IMR-90 (cell line): ENCODE data around the gene SLC38A8. TPM values are rescaled to one million over a fixed set of nuclear protein-coding genes. Genes with fewer than 3 reads are reported as not detected.

Source experiments
- ATAC-seq: fragments of 200-7000 bp; cut with Tn5 transposase; 2 replicates; pipeline ENCODE4 v1.9.1; 2020; ENCODE audit warnings: low read depth, mild to moderate bottlenecking, moderate library complexity
- BruUV-seq: library from RNA; stranded (reverse); fragments of 400-500 nt; replicated peaks from 2 replicates; lab custom pipeline; 2021; lab: Mats Ljungman, UMichigan
- CTCF ChIA-PET: fragments of 300-600 bp; formaldehyde crosslinking; extraction: SDS; loops from one replicate; lab custom pipeline; 2021; ENCODE audit warnings: antibody characterized with exemption; lab: Yijun Ruan, JAX
- POLR2A ChIA-PET: fragments of 300-600 bp; sonication (Branson Sonifier 250); formaldehyde crosslinking; loops from one replicate; lab custom pipeline; 2022; ENCODE audit warnings: antibody characterized with exemption; ENCODE audit not compliant: unreplicated experiment; lab: Charles Lee
- DNase-seq: peaks from one replicate; pipeline ENCODE4 v3.0.0; 2013
- H2AFZ ChIP-seq: replicated peaks from 2 replicates; pipeline ENCODE3; 2013; ENCODE audit warnings: low read length, mild to moderate bottlenecking; ENCODE audit not compliant: poor library complexity
- H2AK5ac ChIP-seq: 2 replicates; pipeline ENCODE4 v1.6.1; 2013; ENCODE audit warnings: low read depth, low read length, inconsistent platforms
- H2AK9ac ChIP-seq: replicated peaks from 2 replicates; pipeline ENCODE3; 2013; ENCODE audit warnings: mild to moderate bottlenecking, low read depth, low read length, moderate library complexity; ENCODE audit not compliant: poor library complexity
- H2BK120ac ChIP-seq: 2 replicates; pipeline ENCODE4 v1.6.1; 2013; ENCODE audit warnings: low read depth, low read length, inconsistent platforms
- H2BK15ac ChIP-seq: 3 replicates; pipeline ENCODE4 v1.6.1; 2013; ENCODE audit warnings: low read depth, low read length, inconsistent platforms
- H2BK20ac ChIP-seq: 2 replicates; pipeline ENCODE4 v1.6.1; 2013; ENCODE audit warnings: low read depth, mild to moderate bottlenecking, inconsistent platforms, low read length, moderate library complexity
- H2BK5ac ChIP-seq: 2 replicates; pipeline ENCODE4 v1.6.1; 2013; ENCODE audit warnings: mild to moderate bottlenecking, low read depth, low read length, inconsistent platforms; ENCODE audit not compliant: poor library complexity, severe bottlenecking
- H3K14ac ChIP-seq: replicated peaks from 2 replicates; pipeline ENCODE4 v1.6.1; 2013; ENCODE audit warnings: low read depth, low read length, inconsistent platforms
- H3K18ac ChIP-seq: 2 replicates; pipeline ENCODE4 v1.6.1; 2013; ENCODE audit warnings: low read depth, low read length, control low read depth
- H3K23ac ChIP-seq: 2 replicates; pipeline ENCODE4 v1.6.1; 2013; ENCODE audit warnings: low read depth, low read length, inconsistent platforms
- H3K27ac ChIP-seq: 2 replicates; pipeline ENCODE4 v1.5.1; 2013; ENCODE audit warnings: mild to moderate bottlenecking, control low read depth, low read length; ENCODE audit not compliant: insufficient read depth
- H3K27me3 ChIP-seq: 2 replicates; pipeline ENCODE4 v1.6.1; 2013; ENCODE audit warnings: low read length; ENCODE audit not compliant: control insufficient read depth, insufficient read depth
- H3K36me3 ChIP-seq: 2 replicates; pipeline ENCODE4 v1.6.1; 2013; ENCODE audit warnings: low read length, mixed read lengths; ENCODE audit not compliant: control insufficient read depth, insufficient read depth
- H3K4ac ChIP-seq: 2 replicates; pipeline ENCODE4 v1.6.1; 2013; ENCODE audit warnings: low read depth, low read length, inconsistent platforms
- H3K4me1 ChIP-seq: 2 replicates; pipeline ENCODE4 v1.6.1; 2013; ENCODE audit warnings: low read length, mixed read lengths; ENCODE audit not compliant: control insufficient read depth, insufficient read depth
- H3K4me2 ChIP-seq: 2 replicates; pipeline ENCODE4 v1.6.1; 2013; ENCODE audit warnings: low read depth, mild to moderate bottlenecking, control low read depth, low read length, moderate library complexity
- H3K4me3 ChIP-seq: 2 replicates; pipeline ENCODE4 v1.5.1; 2013; ENCODE audit warnings: low read depth, mild to moderate bottlenecking, control low read depth, low read length, moderate library complexity; ENCODE audit not compliant: insufficient read depth
- H3K56ac ChIP-seq: 2 replicates; pipeline ENCODE4 v1.6.1; 2013; ENCODE audit warnings: low read length, inconsistent platforms; ENCODE audit not compliant: insufficient read depth; ENCODE audit errors: extremely low read depth
- H3K79me1 ChIP-seq, 2 experiments: 2 replicates each; pipeline ENCODE4 v1.6.1; 2013; ENCODE audit warnings: low read length in 2 of 2, inconsistent platforms in 1 of 2, low read depth in 1 of 2
- H3K9ac ChIP-seq: 2 replicates; pipeline ENCODE4 v1.6.1; 2013; ENCODE audit warnings: low read depth, low read length, control low read depth
- H3K9me1 ChIP-seq: 2 replicates; pipeline ENCODE4 v1.6.1; 2013; ENCODE audit warnings: low read length, inconsistent platforms; ENCODE audit not compliant: insufficient read depth
- H3K9me3 ChIP-seq: 2 replicates; pipeline ENCODE4 v1.6.1; 2013; ENCODE audit warnings: low read length; ENCODE audit not compliant: control insufficient read depth, insufficient read depth
- H4K20me1 ChIP-seq: 2 replicates; pipeline ENCODE4 v1.6.1; 2013; ENCODE audit warnings: low read length, inconsistent platforms; ENCODE audit not compliant: insufficient read depth
- H4K5ac ChIP-seq: 2 replicates; pipeline ENCODE4 v1.6.1; 2013; ENCODE audit warnings: mild to moderate bottlenecking, low read depth, low read length, control low read depth
- H4K8ac ChIP-seq, 2 experiments: 2 replicates each; pipeline ENCODE4 v1.6.1; 2013; ENCODE audit warnings: low read depth in 2 of 2, low read length in 2 of 2, control low read depth in 1 of 2, inconsistent platforms in 1 of 2
- H4K91ac ChIP-seq: 2 replicates; pipeline ENCODE4 v1.6.1; 2013; ENCODE audit warnings: low read depth, low read length, inconsistent platforms; ENCODE audit not compliant: insufficient read depth
- CEBPB ChIP-seq: IDR thresholded peaks from 2 replicates; pipeline ENCODE4 v1.6.1; 2012; ENCODE audit warnings: low read depth, low read length, improper control_type of control experiment
- FOS ChIP-seq: fragments of 150-350 bp; IDR thresholded peaks from 2 replicates; pipeline ENCODE4 v1.6.1; 2016; ENCODE audit warnings: low read depth, low read length
- NFE2L2 ChIP-seq: fragments of 150-350 bp; IDR thresholded peaks from 2 replicates; pipeline ENCODE4 v1.6.1; 2016; ENCODE audit warnings: low read depth, mild to moderate bottlenecking, low read length
- POLR2A ChIP-seq: IDR thresholded peaks from 2 replicates; pipeline ENCODE4 v1.6.1; 2012; ENCODE audit warnings: mild to moderate bottlenecking, low read depth, low read length
- SMC3 ChIP-seq: fragments of 150-350 bp; IDR thresholded peaks from 2 replicates; pipeline ENCODE4 v1.6.1; 2016; ENCODE audit warnings: low read depth, mild to moderate bottlenecking, antibody characterized with exemption, low read length, moderate library complexity
- WGBS, 2 experiments: methylation state at CpG; one replicate each; pipeline versions ENCODE4 v1.1.5 to v1.1.7; 2013; ENCODE audit warnings: missing lambda C conversion rate in 2 of 2; ENCODE audit not compliant: insufficient read length in 1 of 2; ENCODE audit errors: extremely low coverage in 2 of 2; 5-methylcytosine and 5-hydroxymethylcytosine counted together
- dilution Hi-C: fragments of 300-500 bp; cut with HindIII; formaldehyde crosslinking; loops from one replicate; pipeline ENCODE4 v1.14.3; 2018; ENCODE audit warnings: low sequenced_read_pairs; ENCODE audit not compliant: unreplicated experiment
- in situ Hi-C: fragments of 300-500 bp; cut with MboI; formaldehyde crosslinking; loops from 3 replicates; pipeline ENCODE4 v1.14.3; 2019; ENCODE audit warnings: low sequenced_read_pairs, inconsistent platforms, mixed read lengths
- intact Hi-C: fragments of 100-400 bp; cut with micrococcal nuclease; formaldehyde crosslinking; loops from 2 replicates; pipeline ENCODE4 v1.10.0; 2022
- polyA plus RNA-seq, 3 experiments: library from polyadenylated mRNA; depleted of rRNA; stranded (reverse); fragments of >200 nt; gene quantifications; 2 replicates each; pipeline ENCODE4 v1.2.3, GENCODE V29; 2012; ENCODE audit warnings: low replicate concordance in 1 of 3
- total RNA-seq: library from RNA; depleted of rRNA; stranded (reverse); fragments of >200 nt; gene quantifications from 2 replicates; pipeline ENCODE4 v1.2.3, GENCODE V29; 2012
- TF ChIP-seq, protein P1 (sequence below): fragments of 150-350 bp; IDR thresholded peaks from 2 replicates; pipeline ENCODE4 v1.6.1; 2016; ENCODE audit warnings: low read depth, mild to moderate bottlenecking, low read length, moderate library complexity, borderline replicate concordance

The SLC38A8 gene
- total and polyA plus RNA-seq, 2 of the 4 experiments (the other 2 are of a cell fraction): not detected

DNA sequence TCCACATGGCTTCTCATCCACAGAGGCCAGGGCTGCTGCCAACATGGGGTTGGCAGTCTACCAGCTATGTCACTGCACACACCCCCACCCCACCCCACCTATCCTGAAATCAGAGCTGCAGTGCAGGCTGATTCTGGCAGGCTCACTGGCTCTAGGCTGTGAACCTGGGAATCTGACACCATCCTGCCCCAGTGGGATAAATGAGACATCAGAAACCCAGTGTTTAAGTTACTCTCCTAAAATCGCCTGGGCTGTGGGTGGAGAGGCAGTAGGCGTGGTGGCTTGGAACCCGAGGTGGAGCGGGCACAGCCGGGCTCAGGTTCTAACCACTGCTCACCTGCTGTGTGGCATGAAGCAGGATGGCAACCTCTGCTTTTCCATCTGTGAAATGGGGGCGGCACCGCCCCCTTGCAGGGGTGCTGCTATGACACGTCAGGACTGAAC is 5.6 kb downstream of the SLC38A8 start:
- Histone ChIP-seq H3K9ac (no peak overlapping the region), H3K36me3 (no peaks in the 10 kb centered on the region), H3K4ac (no peak overlapping the region), H2BK15ac (no peak overlapping the region), H3K4me3 (no peak overlapping the region), H3K14ac (no peak overlapping the region), H3K56ac (no peak overlapping the region), H3K4me1 (no peaks in the 10 kb centered on the region), H2AK5ac (no peak overlapping the region), H3K18ac (no peak overlapping the region), H3K4me2 (no peak overlapping the region), H4K91ac (no peak overlapping the region), H2AK9ac (no peak overlapping the region), H4K5ac (no peak overlapping the region), H3K27me3 (peaks cover 56% of the 10 kb centered on the region), H2AFZ (no peak overlapping the region), H4K8ac (no peak overlapping the region), H3K9me3 (peaks cover 13% of the 10 kb centered on the region), H2BK120ac (no peak overlapping the region), H3K9me1 (no peaks in the 10 kb centered on the region), H3K23ac (no peak overlapping the region), H4K20me1 (no peaks in the 10 kb centered on the region), H2BK5ac (no peak overlapping the region), H3K27ac (no peak overlapping the region), H2BK20ac (no peak overlapping the region), H3K79me1 (no peaks in the 10 kb centered on the region)
- intact Hi-C loops: no loop called here
- in situ Hi-C loops: no loop called here
- dilution Hi-C loops: no loop called here
- ChIA-PET POLR2A (no interaction called here), CTCF (no interaction called here)
- DNase-seq (no peak), ATAC-seq (no peak)
- TF ChIP-seq, protein P1, sequence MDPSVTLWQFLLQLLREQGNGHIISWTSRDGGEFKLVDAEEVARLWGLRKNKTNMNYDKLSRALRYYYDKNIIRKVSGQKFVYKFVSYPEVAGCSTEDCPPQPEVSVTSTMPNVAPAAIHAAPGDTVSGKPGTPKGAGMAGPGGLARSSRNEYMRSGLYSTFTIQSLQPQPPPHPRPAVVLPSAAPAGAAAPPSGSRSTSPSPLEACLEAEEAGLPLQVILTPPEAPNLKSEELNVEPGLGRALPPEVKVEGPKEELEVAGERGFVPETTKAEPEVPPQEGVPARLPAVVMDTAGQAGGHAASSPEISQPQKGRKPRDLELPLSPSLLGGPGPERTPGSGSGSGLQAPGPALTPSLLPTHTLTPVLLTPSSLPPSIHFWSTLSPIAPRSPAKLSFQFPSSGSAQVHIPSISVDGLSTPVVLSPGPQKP: no peak
- TF ChIP-seq NFE2L2: no peak
- TF ChIP-seq CEBPB: no peak
- TF ChIP-seq SMC3: no peak
- no peak for TF ChIP-seq POLR2A
- no peak for TF ChIP-seq FOS
- BruUV-seq: no TSS peak
- WGBS, 2 experiments: 64% methylated on average over 4 of the region's 8 CpGs; no CpG with 5 or more reads in 1 of the 2 experiments
